Ovary (tissue), 3 donors: Measurements from ENCODE around the gene SNX32.

Experiments
- CTCF ChIP-seq, 3 donors: fragments of 450-650 bp in 2 of 3; fragments of 200-600 bp in 1 of 3; IDR thresholded peaks; one replicate each; pipeline versions ENCODE4 v1.5.1 to v1.8.0; 2016 to 2022; ENCODE audit warnings: antibody characterized with exemption in 3 of 3, mild to moderate bottlenecking in 1 of 3
- POLR2A ChIP-seq: fragments of 450-650 bp; IDR thresholded peaks from one replicate; pipeline ENCODE4 v1.6.1; 2017; ENCODE audit warnings: antibody characterized with exemption, mild to moderate bottlenecking, moderate library complexity
- donor health status: DM: no; HTN: no; CAD: no.

DNA sequence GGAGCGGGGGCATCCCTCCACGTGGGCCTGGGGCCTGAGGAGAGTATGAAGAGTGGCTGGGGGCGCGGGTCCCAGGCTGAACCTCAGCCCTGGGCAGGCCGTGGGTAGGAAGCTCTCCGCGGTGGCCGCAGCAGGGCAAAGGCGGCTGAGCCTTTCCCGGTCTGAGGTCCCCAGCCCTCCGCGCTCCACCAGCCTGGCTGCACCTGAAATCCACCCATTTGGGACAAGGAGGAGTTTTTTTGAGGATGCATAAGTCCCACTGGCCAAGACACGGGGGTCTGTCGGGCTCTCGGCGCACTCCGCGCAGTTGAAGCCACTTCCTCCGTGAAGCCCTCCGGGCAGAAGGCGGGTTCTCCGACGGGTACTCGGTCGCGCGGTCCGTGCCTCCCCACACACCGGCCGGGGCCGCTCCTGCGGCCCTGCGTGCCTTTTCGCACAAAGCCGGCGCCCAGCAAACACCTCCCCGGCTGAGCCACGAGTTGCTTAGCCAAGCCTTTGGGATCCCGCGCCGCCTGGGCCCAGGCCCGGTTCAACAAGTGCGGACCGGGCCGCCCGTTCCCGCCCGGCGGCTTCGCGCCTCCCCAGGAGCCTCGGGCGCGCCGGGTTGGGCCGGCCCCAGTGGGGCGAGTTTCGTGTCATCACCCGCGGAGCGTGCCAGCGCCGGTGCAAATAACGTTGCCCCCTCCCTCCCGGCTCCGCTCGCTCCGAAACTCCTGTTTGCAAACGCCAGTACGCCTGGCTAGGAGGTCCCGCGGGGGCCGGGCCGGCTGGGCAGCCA lies 47.6 kb upstream of the SNX32 start:
- TF ChIP-seq CTCF (IDR thresholded peaks at IDR 0.05) (no peak), POLR2A (no peak)
